SH-SY5Y (cell line): Measurements from ENCODE around the gene YWHAG.

Source experiments
- GATA2 ChIP-seq: IDR thresholded peaks from 2 replicates; pipeline ENCODE4 v1.6.1; 2011; ENCODE audit warnings: mild to moderate bottlenecking, low read depth, low read length
- GATA3 ChIP-seq: IDR thresholded peaks from 2 replicates; pipeline ENCODE4 v1.6.1; 2011; ENCODE audit warnings: low read depth, mild to moderate bottlenecking, low read length, moderate library complexity

GRCh38 chr7:76334320-76334967 lies 24.3 kb downstream of the YWHAG start:
- no peak for TF ChIP-seq GATA2
- TF ChIP-seq GATA3 = no peak
